Activated B cell treated with CpG ODN at 0.5 μM for 24 hours (primary cell): ENCODE results near the gene WDR13. TPM values are rescaled to one million over a fixed set of nuclear protein-coding genes. Genes with fewer than 3 reads are reported as not detected.

ENCODE experiments used
- ATAC-seq: fragments of 200-7000 bp; cut with Tn5 transposase; one replicate; pipeline ENCODE4 v1.10.0; 2021; ENCODE audit warnings: low read depth, mild to moderate bottlenecking, moderate library complexity
- CTCF ChIA-PET: fragments of 350-600 bp; sonication (Branson Sonifier 250); formaldehyde crosslinking; loops from one replicate; lab custom pipeline; 2021; ENCODE audit warnings: antibody characterized with exemption; lab: Charles Lee
- POLR2A ChIA-PET: fragments of 350-600 bp; sonication (Branson Sonifier 250); formaldehyde crosslinking; loops from one replicate; lab custom pipeline; 2021; ENCODE audit warnings: antibody characterized with exemption; lab: Charles Lee
- DNase-seq: peaks from one replicate; pipeline ENCODE4 v3.0.0; 2022
- H3K27ac Mint-ChIP-seq: one replicate; pipeline ENCODE4 v1.8.0; 2020; ENCODE audit warnings: mixed read lengths
- H3K27me3 Mint-ChIP-seq: one replicate; pipeline ENCODE4 v1.8.0; 2021; ENCODE audit warnings: mixed read lengths
- H3K36me3 Mint-ChIP-seq: one replicate; pipeline ENCODE4 v1.8.0; 2021; ENCODE audit warnings: low read depth, mixed read lengths
- H3K4me1 Mint-ChIP-seq: one replicate; pipeline ENCODE4 v1.8.0; 2021; ENCODE audit warnings: mixed read lengths
- H3K4me3 Mint-ChIP-seq: one replicate; pipeline ENCODE4 v1.8.0; 2020; ENCODE audit warnings: mild to moderate bottlenecking, mixed read lengths
- H3K9me3 Mint-ChIP-seq: one replicate; pipeline ENCODE4 v1.8.0; 2020; ENCODE audit warnings: mixed read lengths
- CTCF ChIP-seq: fragments of 200-600 bp; IDR thresholded peaks from one replicate; pipeline ENCODE4 v1.8.0; 2022; ENCODE audit warnings: antibody characterized with exemption, mild to moderate bottlenecking
- intact Hi-C: fragments of 100-400 bp; cut with micrococcal nuclease; formaldehyde crosslinking; loops from one replicate; pipeline ENCODE4 v1.15.1; 2024
- total RNA-seq: library from RNA; stranded (reverse); gene quantifications from 2 replicates; pipeline ENCODE4 v1.2.3, GENCODE V29; 2022

WDR13 gene
- total RNA-seq, 1 donor from 2014 or later, result 73.4 TPM

- no peak overlapping the region for H3K27ac Mint-ChIP-seq
- POLR2A ChIA-PET, result no interaction called here
- no peak for DNase-seq
- no peak for ATAC-seq
- no peak for TF ChIP-seq CTCF
- intact Hi-C loops, result loop anchor here (5.0 kb wide), 2 partner anchors 78 to 358 kb away; partner anchors contain the start of gene OTUD5
- peaks cover 7% of the 10 kb centered on the region for H3K4me1 Mint-ChIP-seq
- H3K9me3 Mint-ChIP-seq, result no peaks in the 10 kb centered on the region
- H3K36me3 Mint-ChIP-seq, result peaks cover 39% of the 10 kb centered on the region
- H3K27me3 Mint-ChIP-seq, result no peaks in the 10 kb centered on the region
- CTCF ChIA-PET, result no interaction called here
- H3K4me3 Mint-ChIP-seq, result no peak overlapping the region
Observed at GRCh38 chrX:48599341-48599740, 2.0 kb downstream of the WDR13 start.

- POLR2A ChIA-PET, result interaction anchor here (1.6 kb wide), 1 partner anchor 26 kb away, joined by 6 read pairs; the partner anchor contains the start of gene RBM3
- intact Hi-C loops, result no loop called here
- H3K27me3 Mint-ChIP-seq, result no peaks in the 10 kb centered on the region
- TF ChIP-seq CTCF, result no peak
- ATAC-seq (no peak), DNase-seq (no peak)
- no peak overlapping the region for H3K27ac Mint-ChIP-seq
- peaks cover 7% of the 10 kb centered on the region for H3K4me1 Mint-ChIP-seq
- CTCF ChIA-PET, result no interaction called here
- H3K36me3 Mint-ChIP-seq, result peaks cover 46% of the 10 kb centered on the region
- no peak overlapping the region for H3K4me3 Mint-ChIP-seq
- no peaks in the 10 kb centered on the region for H3K9me3 Mint-ChIP-seq
Observed at GRCh38 chrX:48600226-48600625, 2.9 kb downstream of the WDR13 start.

GRCh38 chrX:48601741-48602394 lies 4.6 kb downstream of the WDR13 start:
- intact Hi-C loops, result no loop called here

GRCh38 chrX:48604701-48605100 lies 7.4 kb downstream of the WDR13 start:
- no peaks in the 10 kb centered on the region for H3K4me1 Mint-ChIP-seq
- no peak for DNase-seq
- intact Hi-C loops, result no loop called here
- H3K27ac Mint-ChIP-seq, result no peak overlapping the region
- H3K4me3 Mint-ChIP-seq, result no peak overlapping the region
- no peak for TF ChIP-seq CTCF
- ChIA-PET POLR2A (no interaction called here), CTCF (no interaction called here)
- H3K27me3 Mint-ChIP-seq, result no peaks in the 10 kb centered on the region
- ATAC-seq, result no peak
- H3K36me3 Mint-ChIP-seq, result peaks cover 34% of the 10 kb centered on the region
- H3K9me3 Mint-ChIP-seq, result no peaks in the 10 kb centered on the region

More at GRCh38 chrX:48601741-48602394, 4.6 kb downstream of the WDR13 start:
- DNase-seq (no peak), ATAC-seq (no peak)
- TF ChIP-seq CTCF, result no peak
- H3K9me3 Mint-ChIP-seq, result no peaks in the 10 kb centered on the region
- CTCF ChIA-PET, result no interaction called here
- POLR2A ChIA-PET, result no interaction called here
- peaks cover 7% of the 10 kb centered on the region for H3K4me1 Mint-ChIP-seq
- H3K4me3 Mint-ChIP-seq, result no peak overlapping the region
- H3K27ac Mint-ChIP-seq, result no peak overlapping the region
- H3K36me3 Mint-ChIP-seq, result peaks cover 47% of the 10 kb centered on the region
- H3K27me3 Mint-ChIP-seq, result no peaks in the 10 kb centered on the region

- H3K4me1 Mint-ChIP-seq, result no peaks in the 10 kb centered on the region
- no peak overlapping the region for H3K27ac Mint-ChIP-seq
- no peak overlapping the region for H3K4me3 Mint-ChIP-seq
- CTCF ChIA-PET, result no interaction called here
- intact Hi-C loops, result no loop called here
- H3K36me3 Mint-ChIP-seq, result peaks cover 27% of the 10 kb centered on the region
- POLR2A ChIA-PET, result no interaction called here
- TF ChIP-seq CTCF, result no peak
- no peaks in the 10 kb centered on the region for H3K27me3 Mint-ChIP-seq
- DNase-seq, result no peak
- ATAC-seq, result no peak
- H3K9me3 Mint-ChIP-seq, result no peaks in the 10 kb centered on the region
Observed at GRCh38 chrX:48606091-48606490, 8.8 kb downstream of the WDR13 start.
